GM19455 (cell line): Measurements from ENCODE around the gene DQX1.
"Not testable (repeated sequence)": the region's sequence is repeated elsewhere in the genome, so short reads cannot be mapped to it uniquely, and the experiment has no call there.

Source experiments
- ATAC-seq: cut with Tn5 transposase; IDR thresholded peaks from one replicate; pipeline ENCODE4 v1.9.1; 2021; ENCODE audit not compliant: unreplicated experiment

Gene DQX1

GRCh38 chr2:74470742-74471141, 55.3 kb downstream of the DQX1 start:
- ATAC-seq, result not testable (repeated sequence)
